ENCODE measurements around the gene CLIC4. TPM values are rescaled to one million over a fixed set of nuclear protein-coding genes. Genes with fewer than 3 reads are reported as not detected.

Gene CLIC4
- total and polyA plus RNA-seq, 10 donors = 17.0 to 99.6 (median 71.2) TPM

GRCh38 chr1:24866211-24867083 lies 121.2 kb downstream of the CLIC4 start:
- Histone ChIP-seq H3K4me3 (no peak overlapping the region), H3K36me3 (no peaks in the 10 kb centered on the region), H3K27ac (no peak overlapping the region), H3K4me1 (peaks cover 0 to 23% (median 8%) of the 10 kb centered on the region in 6 donors), H3K9me3 (no peaks in the 10 kb centered on the region), H3K27me3 (replicated peaks in 1 of 7) (peaks cover 0 to 74% (median 8%) of the 10 kb centered on the region in 7 donors)
- WGBS, 5 donors = 58 to 81% (median 76%) methylated on average over 15 to 17 of the region's 17 CpGs
- DNase-seq = no peak
- intact Hi-C loops (cut with DNase I; ENCODE audit: low total_unique reads) = no loop called here
- TF ChIP-seq POLR2A (IDR thresholded peaks at IDR 0.05) = no peak
- TF ChIP-seq, protein P1, sequence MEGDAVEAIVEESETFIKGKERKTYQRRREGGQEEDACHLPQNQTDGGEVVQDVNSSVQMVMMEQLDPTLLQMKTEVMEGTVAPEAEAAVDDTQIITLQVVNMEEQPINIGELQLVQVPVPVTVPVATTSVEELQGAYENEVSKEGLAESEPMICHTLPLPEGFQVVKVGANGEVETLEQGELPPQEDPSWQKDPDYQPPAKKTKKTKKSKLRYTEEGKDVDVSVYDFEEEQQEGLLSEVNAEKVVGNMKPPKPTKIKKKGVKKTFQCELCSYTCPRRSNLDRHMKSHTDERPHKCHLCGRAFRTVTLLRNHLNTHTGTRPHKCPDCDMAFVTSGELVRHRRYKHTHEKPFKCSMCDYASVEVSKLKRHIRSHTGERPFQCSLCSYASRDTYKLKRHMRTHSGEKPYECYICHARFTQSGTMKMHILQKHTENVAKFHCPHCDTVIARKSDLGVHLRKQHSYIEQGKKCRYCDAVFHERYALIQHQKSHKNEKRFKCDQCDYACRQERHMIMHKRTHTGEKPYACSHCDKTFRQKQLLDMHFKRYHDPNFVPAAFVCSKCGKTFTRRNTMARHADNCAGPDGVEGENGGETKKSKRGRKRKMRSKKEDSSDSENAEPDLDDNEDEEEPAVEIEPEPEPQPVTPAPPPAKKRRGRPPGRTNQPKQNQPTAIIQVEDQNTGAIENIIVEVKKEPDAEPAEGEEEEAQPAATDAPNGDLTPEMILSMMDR (IDR thresholded peaks at IDR 0.05 in 8 of 11, conservative IDR thresholded peaks at IDR 0.05 in 3 of 11) = no peak
- no peak for TF ChIP-seq POLR2AphosphoS5 (IDR thresholded peaks at IDR 0.05)

- intact Hi-C loops (cut with DNase I; ENCODE audit: low total_unique reads) = no loop called here
- Histone ChIP-seq H3K27me3 (replicated peaks in 1 of 7) (peaks cover 0 to 69% (median 8%) of the 10 kb centered on the region in 7 donors), H3K36me3 (no peaks in the 10 kb centered on the region), H3K9me3 (no peaks in the 10 kb centered on the region), H3K27ac (no peak overlapping the region), H3K4me1 (peaks cover 0 to 30% (median 8%) of the 10 kb centered on the region in 6 donors), H3K4me3 (no peak overlapping the region)
- WGBS, 5 donors = 72 to 88% (median 82%) methylated on average over 18 of the region's 18 CpGs
- DNase-seq = no peak
- TF ChIP-seq POLR2A (IDR thresholded peaks at IDR 0.05) (no peak), POLR2AphosphoS5 (IDR thresholded peaks at IDR 0.05) (no peak)
- TF ChIP-seq, protein P1 (IDR thresholded peaks at IDR 0.05 in 8 of 11, conservative IDR thresholded peaks at IDR 0.05 in 3 of 11) = no peak
Observed at GRCh38 chr1:24867084-24867870, 122.0 kb downstream of the CLIC4 start.

DNA sequence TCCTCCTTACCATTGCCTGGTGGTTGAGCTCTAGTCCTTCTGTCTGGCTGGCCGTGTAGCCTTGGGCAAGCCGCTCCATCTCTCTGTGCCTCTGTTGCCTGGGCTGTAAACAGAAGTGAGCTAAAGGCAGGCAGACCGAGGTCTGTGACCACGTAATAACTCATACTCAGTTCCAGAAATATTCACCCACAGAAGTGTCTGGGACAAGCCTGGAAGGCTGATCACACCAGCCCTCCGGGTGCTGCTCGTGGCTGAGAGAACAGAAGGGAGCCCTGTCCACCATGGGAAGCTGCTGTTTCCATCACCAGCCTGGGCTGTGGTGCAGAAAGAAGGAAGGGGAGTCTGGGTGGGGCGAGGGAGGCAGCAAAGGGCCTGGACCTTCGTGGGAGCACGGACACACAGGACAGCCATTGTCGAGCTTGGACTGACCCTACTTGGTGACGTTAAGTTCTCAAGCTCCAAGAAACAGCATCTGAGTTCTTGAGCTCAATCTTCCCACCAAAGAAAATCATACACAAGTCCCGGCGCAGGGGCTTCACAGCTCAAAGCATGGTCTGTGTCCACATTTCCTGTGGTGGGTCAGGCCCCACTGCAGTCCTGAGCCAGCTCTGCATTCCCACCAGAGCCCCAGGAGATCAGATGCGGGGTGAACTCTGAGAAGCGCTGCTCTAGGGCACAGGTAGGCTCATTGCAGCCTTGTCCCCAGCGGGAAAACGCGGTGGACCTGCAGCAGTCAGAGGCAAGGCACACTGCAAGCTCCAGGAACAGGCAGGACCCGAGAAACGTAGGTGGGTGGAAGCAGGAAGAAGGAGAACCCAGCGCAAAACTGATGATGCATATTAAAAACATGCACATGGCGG lies 123.0 kb downstream of the CLIC4 start:
- H3K4me3 ChIP-seq = no peak overlapping the region
- no peaks in the 10 kb centered on the region for H3K36me3 ChIP-seq
- TF ChIP-seq POLR2A (IDR thresholded peaks at IDR 0.05) = no peak
- no peak for TF ChIP-seq POLR2AphosphoS5 (IDR thresholded peaks at IDR 0.05)
- TF ChIP-seq, protein P1 (IDR thresholded peaks at IDR 0.05 in 8 of 11, conservative IDR thresholded peaks at IDR 0.05 in 3 of 11) = no peak
- no peak overlapping the region for H3K27ac ChIP-seq
- no peak for DNase-seq
- WGBS, 5 donors = 80 to 86% (median 83%) methylated on average over 15 to 22 of the region's 22 CpGs
- intact Hi-C loops (cut with DNase I; ENCODE audit: low total_unique reads) = no loop called here
- H3K9me3 ChIP-seq = no peaks in the 10 kb centered on the region
- H3K4me1 ChIP-seq = peaks cover 0 to 33% (median 8%) of the 10 kb centered on the region in 6 donors
- peaks cover 0 to 62% (median 8%) of the 10 kb centered on the region in 7 donors for H3K27me3 ChIP-seq (replicated peaks in 1 of 7)

Data from spleen (tissue), 11 donors.